HCEC 1CT (cell line): Measurements from ENCODE around the gene ECD.

Experiments
- DNase-seq: peaks from one replicate; pipeline ENCODE4 v3.0.0-alpha.2; 2017

The ECD gene

DNA sequence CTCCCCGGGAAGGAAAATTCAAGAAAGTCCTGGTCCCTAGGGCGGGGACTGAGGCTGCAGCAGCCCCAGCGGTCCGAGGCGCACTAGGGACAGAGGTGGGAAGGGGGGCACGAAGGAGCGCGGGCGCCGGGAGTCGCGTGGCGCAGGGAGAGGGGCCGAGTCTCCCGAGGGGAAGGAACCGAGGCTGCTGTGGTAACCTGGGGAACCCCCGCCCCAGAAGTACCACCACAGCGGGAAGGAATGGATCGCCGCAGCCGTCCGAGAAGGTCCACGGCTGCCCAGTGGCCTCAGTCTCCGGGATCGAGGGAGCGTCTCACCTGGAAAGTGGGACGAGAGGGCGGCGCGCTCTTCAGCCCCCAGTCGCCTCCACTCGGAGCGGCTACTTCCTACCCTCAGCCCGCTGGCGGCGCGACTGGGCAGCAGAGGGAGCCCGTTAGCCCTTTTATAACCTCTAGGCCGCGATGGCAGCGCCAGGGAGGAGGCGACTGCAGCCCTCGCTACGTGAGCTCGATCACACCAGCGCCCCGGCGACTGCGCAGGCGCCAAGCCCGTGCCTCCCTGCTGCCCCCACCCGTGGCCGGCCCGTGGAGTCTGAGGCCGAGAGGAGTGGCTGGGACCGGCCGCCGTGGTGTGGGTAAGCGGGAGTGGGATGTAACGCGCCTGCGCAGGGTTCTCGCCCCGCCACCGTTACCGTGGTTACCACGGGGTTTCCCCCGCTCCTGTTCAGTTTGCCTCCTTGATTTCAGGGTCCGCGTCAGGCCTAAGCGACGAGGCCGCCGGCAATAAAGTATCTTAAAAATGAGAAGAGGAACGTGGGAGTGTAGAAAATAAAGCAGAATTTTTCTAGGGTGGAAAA lies 71.1 kb downstream of the ECD start, which contains the start of gene P4HA1:
Gene P4HA1 (minus strand): TSS at position 418 of the 856 bp plus-strand sequence. CDS start 21,983 bp downstream, outside the sequence.
- DNase-seq: peak; percentile 98

GRCh38 chr10:73096041-73096448 lies 71.8 kb downstream of the ECD start:
- DNase-seq: peak; percentile 73

GRCh38 chr10:73095481-73096021 lies 72.3 kb downstream of the ECD start:
- DNase-seq: peak; percentile 65

GRCh38 chr10:73094986-73095480 lies 72.8 kb downstream of the ECD start:
- no peak for DNase-seq

- DNase-seq: no peak
Observed at GRCh38 chr10:73093922-73094850, 73.6 kb downstream of the ECD start.

DNA sequence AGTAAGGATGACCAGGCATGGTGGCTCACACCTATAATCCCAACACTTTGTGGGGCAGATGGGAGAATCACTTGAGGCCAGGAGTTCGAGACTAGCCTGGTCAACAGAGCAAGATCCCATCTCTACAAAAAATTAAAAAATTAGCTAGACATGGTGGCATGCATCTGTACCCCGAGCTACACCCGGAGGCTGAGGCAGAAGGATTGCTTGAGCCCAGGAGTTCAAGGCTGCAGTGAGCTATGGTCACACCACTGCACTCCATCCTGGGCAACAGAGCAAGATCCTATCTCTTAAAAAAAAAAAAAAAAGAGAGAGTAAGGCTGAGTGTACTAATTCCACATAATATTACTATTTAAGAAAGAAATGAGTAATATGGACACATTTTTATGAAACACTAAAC lies 75.0 kb downstream of the ECD start:
- no peak for DNase-seq

DNA sequence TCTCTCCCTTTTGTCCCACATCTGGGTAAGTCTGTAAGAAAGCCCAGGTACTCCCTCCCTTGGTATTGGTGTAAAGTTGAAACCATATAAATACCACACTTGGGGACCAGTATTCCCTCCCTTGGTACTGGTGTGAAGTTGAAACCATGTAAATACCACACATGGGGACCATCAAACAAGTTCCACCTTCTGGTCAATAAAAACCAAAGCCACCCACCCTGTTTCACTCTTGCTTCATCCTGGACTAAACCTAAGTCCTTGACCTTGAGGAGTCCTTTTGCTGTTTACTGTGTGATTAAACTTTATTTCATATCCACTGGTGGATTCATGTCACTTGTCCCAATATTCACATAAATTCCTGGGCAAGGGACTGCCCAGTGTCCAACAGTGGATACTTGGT lies 79.5 kb downstream of the ECD start:
- no peak for DNase-seq

GRCh38 chr10:73086816-73087215 lies 81.0 kb downstream of the ECD start:
- no peak for DNase-seq

- no peak for DNase-seq
Observed at GRCh38 chr10:73084209-73084608, 83.6 kb downstream of the ECD start.
